Islet precursor cell (in vitro differentiated cells): ENCODE measurements around the gene FASN.
"Not testable (repeated sequence)": the region's sequence is repeated elsewhere in the genome, so short reads cannot be mapped to it uniquely, and the experiment has no call there.

Experiments
- DNase-seq: peaks from one replicate; pipeline ENCODE4 v3.0.0-alpha.2; 2018

Gene FASN

GRCh38 chr17:82098169-82098938, at the start of gene FASN:
Gene FASN (minus strand): TSS chr17:82098236. CDS start chr17:82096445, 1,791 bp downstream.
- peak; percentile 99 for DNase-seq

DNA sequence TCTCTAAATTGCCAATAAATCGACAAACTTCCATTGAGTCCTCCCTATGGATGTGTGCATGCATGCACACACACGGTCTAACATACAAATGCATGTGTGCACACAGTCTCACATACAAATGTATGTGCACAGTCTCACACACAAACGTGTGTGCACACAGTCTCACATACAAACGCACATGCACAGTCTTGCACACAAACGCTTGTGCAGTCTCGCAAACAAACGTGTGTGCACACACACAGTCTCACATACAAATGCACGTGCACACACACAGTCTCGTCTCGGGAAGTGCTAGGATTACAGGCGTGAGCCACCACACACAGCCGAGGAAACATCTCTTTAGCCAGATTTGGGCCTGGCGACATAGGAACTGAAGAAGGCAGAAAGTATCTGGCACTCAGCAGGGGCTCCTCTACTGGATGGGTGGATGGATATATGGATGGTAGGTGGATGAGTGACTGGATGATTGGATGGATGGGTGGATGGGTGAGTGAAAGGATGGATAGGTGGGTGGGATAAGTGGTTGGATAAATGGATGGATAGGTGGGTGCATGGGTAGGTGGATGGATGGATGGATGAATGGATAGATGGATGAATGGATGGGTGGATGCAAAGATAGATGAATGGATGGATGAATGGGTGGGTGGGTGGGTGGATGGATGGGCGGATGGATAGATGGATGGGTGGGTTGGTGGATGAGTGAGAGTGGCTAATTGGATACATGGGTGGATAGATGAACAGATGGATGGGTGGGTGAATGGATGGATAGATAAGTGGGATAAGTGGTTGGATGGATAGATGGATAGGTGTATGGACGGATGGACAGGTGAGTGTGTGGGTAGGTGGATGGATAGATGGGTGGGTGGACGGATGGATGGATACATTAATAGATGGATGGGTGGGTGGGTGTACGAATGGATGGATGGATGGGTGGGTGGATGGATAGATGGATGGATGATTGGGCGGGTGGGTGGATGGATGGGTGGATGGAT, 48.9 kb upstream of the FASN start:
- DNase-seq: no peak

- no peak for DNase-seq
These were observed 47.6 kb upstream of the FASN start for GRCh38 chr17:82145550-82146155.

GRCh38 chr17:82143333-82143732, 45.3 kb upstream of the FASN start:
- DNase-seq: no peak

DNA sequence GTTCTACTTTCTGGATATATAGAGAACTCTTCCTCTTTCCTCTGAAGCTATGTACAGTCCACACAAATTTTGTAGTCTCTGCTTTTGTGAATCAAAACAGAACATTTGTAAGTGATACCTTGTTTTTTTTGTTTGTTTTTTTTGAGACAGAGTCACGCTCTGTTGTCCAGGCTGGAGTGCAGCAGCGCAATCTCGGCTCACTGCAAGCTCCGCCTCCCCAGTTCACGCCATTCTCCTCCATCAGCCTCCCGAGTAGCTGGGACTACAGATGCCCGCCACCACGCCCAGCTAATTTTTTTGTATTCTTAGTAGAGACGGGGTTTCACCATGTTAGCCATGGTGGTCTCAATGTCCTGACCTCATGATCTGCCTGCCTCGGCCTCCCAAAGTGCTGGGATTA, 41.9 kb upstream of the FASN start:
- DNase-seq: not testable (repeated sequence)

DNA sequence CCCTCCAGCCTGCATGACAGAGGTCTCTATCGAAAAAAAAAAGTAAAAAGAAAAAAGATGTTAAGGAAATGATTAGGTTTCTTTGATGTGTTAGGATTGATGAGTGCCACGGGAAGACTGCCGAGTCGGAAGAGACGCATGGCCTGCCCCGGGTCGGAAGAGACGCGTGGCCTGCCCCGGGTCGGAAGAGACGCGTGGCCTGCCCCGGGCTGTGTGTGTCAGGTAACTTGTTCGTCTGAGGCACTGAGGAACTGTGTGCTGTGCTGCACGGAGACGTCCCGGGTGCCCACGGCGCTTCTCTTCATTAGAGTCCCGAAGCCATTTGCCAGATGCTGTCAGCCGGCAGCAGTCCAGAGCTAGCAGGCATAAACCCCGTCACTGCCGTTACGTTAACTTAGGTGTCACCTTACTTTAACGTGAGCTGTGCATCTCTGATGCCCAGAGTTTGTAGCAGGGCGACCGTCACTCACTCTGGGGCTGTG, 40.5 kb upstream of the FASN start:
- no peak for DNase-seq

DNA sequence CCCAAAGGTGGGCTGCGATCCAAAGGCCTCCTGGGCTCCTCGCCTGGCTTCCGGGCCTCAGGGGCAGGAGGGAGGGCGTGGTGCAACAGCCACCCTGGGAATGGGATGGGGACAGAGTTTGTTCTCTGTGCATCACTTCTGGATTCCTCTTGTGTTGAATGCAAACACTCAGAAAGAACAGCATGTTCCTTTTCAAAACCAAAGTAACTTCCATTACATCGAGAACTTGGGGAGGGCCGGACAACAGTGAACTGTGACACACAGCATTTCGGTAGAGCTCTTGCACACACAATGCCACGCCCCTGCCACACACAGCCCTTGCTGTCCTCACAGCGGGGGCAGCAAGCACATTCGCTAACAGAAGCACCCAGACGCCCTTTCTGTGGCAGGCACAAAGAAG, 36.1 kb upstream of the FASN start:
- no peak for DNase-seq

- not testable (repeated sequence) for DNase-seq
These were observed 35.3 kb upstream of the FASN start for GRCh38 chr17:82133166-82133953.

- DNase-seq: no peak
These were observed 31.1 kb upstream of the FASN start for GRCh38 chr17:82129095-82129494.

GRCh38 chr17:82128287-82128686, 30.3 kb upstream of the FASN start:
- DNase-seq: no peak

- DNase-seq: no peak
These were observed 29.7 kb upstream of the FASN start for GRCh38 chr17:82127704-82128103.

DNA sequence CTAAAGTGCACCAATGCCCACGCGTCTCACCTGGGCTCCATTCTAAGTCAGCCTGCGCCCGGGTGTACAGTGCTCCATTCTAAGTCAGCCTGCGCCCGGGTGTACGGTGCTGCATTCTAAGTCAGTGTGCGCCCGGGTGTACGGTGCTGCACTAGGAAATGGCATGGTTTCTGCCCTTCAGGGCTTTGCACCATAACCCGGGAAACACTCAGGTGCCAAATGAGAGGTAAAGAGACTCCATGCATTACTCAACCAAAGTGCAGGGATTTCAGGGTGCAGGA, 29.2 kb upstream of the FASN start:
- no peak for DNase-seq

DNA sequence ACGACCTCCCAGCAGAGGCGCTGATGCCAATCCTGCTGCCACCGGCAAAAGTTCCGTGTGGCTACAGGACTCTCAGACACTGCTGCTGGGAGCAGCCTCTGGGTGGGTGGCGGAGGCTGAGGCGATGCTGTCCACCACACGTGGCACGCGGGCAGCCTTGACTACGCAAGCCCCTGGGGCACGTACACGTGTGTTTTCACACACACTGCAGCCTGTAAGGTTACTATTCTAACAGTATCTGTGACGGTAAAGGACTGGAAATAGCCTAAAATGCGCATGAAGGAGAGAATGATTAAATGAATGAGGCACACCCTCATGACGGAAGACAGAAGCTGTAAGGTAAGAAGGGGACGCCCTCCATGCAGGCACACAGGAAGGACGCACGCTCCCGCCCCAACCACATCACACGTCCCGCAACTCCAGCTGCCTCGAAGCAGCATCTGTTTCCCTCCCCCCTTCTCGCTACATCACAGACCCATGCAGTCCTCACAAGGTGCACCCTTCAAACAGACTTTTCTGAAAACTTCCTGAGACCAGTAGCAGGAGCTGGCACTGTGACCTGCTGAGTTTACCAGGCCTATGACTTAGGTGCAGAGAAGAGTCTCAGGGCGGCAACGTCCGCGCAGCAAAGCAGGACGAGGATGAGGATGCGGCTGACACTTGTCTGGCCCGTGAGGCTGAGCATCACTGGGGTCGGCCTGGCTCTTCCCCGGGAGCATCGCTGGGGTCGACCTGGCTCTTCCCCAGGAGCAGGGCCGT, 28.7 kb upstream of the FASN start:
- no peak for DNase-seq

DNA sequence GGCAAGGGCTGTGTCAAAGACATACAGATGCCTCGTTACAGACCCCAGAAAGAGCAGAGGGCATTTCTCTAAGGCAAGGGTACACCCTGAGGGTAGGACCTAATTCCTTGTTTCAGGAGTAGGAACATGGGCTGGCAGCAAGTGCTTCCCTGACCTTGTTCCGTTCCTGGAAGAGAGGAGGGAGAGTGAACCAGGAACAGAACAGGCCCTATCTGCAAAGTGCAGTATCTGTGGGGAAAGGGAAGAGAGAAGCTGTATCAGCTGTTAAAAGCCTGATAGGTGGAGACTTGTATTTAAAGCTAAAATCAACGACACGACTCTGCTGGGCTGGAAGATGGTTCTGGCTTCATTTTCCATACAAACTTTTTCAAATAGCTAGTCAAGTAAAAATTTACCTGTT, 26.1 kb upstream of the FASN start:
- DNase-seq: no peak

GRCh38 chr17:82121660-82122629, 23.9 kb upstream of the FASN start:
- peak; percentile 91 for DNase-seq

GRCh38 chr17:82121246-82121645, 23.2 kb upstream of the FASN start:
- DNase-seq: peak; percentile 84

DNA sequence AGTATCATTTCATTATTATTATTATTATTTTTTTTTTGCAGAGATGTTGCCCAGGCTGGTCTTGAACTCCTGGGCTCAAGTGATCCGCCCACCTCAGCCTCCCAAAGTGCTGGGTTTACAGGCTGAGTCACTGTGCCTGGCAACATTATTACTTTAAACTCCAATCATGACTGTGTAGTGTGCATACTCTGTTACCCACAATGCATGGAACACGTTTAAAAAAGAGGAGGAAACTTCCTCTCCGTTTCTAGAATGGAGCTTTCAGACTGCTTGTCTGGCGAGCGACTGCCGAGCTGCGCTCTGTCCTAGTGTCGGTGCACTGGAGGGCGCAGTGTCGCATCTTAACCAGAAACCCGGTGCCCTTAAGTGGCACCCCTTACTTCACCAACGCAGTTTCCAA, 22.1 kb upstream of the FASN start:
- DNase-seq: peak; percentile 61

DNA sequence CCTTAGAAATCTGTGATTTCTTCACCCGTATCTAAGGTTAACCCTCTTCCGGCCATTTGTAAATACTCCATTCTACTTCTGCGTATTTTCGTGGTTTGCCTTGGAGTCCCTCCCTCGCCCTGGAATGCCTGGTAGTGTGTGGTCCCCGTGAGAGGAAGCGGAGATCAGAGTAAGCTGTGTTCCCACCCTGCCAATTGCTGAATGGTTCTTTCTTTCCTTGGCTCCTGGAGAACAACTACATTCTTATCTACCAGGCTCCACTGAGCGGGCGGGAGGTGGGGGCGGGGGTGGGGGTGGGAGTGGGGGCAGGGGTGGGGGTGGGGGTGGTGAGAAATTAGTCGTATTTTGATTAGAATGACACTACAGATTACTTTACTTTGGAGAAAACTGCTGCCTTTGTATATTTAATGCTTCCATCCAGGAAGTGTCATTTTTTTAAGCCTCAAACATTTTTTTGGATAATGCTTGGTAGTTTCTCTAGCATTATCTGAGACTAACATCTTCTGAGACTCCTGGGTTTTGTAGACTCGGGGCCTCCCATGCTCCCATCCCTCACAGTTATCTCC, 20.9 kb upstream of the FASN start:
- peak; percentile 88 for DNase-seq

DNA sequence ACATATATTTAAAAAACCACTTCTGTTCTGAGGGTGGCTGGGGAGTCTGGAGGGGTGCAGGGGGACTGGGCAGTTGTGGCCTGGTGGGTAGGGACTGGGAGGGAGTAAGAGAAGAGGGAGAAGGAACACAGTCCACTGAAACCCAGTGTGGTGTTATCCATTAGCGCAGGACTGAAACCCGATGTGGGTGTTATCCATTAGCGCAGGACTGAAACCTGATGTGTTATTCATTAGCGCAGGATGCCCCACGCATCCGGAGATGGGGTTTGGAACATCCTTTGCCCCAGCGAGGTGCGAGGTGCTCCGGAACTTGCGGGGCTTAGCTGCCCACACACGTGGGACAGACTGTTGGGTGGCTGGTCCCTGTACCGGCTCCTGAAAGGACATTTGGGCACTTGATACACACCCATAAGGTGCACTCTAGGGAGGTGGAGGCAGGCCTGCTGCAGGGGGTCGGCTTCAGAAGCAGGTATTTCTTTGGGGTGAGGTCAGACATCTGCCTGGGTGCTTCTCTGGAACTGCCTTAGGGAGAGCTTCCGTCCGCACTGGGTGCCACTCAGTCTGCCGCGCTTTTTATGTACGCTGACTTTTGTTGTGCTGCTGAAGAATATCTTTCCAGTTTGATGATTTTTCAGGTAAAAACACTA, 20.3 kb upstream of the FASN start:
- DNase-seq: peak; percentile 55
